IPS DF 6.9 (cell line): ENCODE data around the gene CETN2.
"Not testable (repeated sequence)": the region's sequence is repeated elsewhere in the genome, so short reads cannot be mapped to it uniquely, and the experiment has no call there.

ENCODE experiments used
- DNase-seq: peaks from one replicate; pipeline ENCODE4 v3.0.0-alpha.2; 2013; ENCODE audit warnings: low read depth, low spot score
- H3K27ac ChIP-seq: one replicate; pipeline ENCODE4 v1.5.1; 2013; ENCODE audit warnings: low read length, control low read depth
- H3K27me3 ChIP-seq: 2 replicates; pipeline ENCODE4 v1.6.1; 2013; ENCODE audit warnings: mild to moderate bottlenecking, low read length; ENCODE audit not compliant: control insufficient read depth, insufficient read depth
- H3K36me3 ChIP-seq: 2 replicates; pipeline ENCODE4 v1.6.1; 2013; ENCODE audit warnings: low read length; ENCODE audit not compliant: control insufficient read depth, insufficient read depth
- H3K4me1 ChIP-seq: 2 replicates; pipeline ENCODE4 v1.6.1; 2013; ENCODE audit warnings: low read length; ENCODE audit not compliant: control insufficient read depth, insufficient read depth
- H3K4me3 ChIP-seq: 2 replicates; pipeline ENCODE4 v1.5.1; 2013; ENCODE audit warnings: mild to moderate bottlenecking, low read length
- H3K9me3 ChIP-seq: 2 replicates; pipeline ENCODE4 v1.6.1; 2013; ENCODE audit warnings: low read length, inconsistent platforms; ENCODE audit not compliant: control insufficient read depth, insufficient read depth
- WGBS: extraction: QIAGEN DNeasy Blood & Tissue Kit; methylation state at CpG from one replicate; pipeline ENCODE4 v1.1.7; 2013; ENCODE audit warnings: mixed read lengths, missing lambda C conversion rate; ENCODE audit not compliant: insufficient read length, insufficient coverage; 5-methylcytosine and 5-hydroxymethylcytosine counted together

The CETN2 gene

DNA sequence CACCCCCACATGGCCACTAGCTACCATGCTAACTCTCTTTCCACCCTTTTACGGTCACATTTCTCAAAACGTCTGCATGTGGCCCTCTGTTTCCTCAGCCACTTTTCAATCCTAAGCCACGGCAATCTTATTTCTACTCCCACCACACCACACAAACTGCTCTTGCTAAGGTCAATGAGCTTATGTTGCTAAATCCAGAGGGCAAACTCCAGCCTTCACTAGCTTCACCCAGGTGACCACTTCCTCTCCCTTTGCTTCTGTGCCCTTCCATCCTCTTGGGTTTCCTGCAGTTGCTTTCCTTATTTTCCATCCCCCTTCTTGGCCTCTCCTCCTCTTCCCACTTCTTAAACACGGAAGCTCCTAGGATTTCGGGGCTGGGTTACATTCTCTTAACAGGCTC lies 16.5 kb downstream of the CETN2 start:
- no peaks in the 10 kb centered on the region for H3K27me3 ChIP-seq
- H3K36me3 ChIP-seq = no peaks in the 10 kb centered on the region
- no CpG with 5 or more reads among the region's 5 CpGs for WGBS
- H3K27ac ChIP-seq = no peak overlapping the region
- no peaks in the 10 kb centered on the region for H3K9me3 ChIP-seq
- no peak for DNase-seq
- no peaks in the 10 kb centered on the region for H3K4me1 ChIP-seq
- no peak overlapping the region for H3K4me3 ChIP-seq

DNA sequence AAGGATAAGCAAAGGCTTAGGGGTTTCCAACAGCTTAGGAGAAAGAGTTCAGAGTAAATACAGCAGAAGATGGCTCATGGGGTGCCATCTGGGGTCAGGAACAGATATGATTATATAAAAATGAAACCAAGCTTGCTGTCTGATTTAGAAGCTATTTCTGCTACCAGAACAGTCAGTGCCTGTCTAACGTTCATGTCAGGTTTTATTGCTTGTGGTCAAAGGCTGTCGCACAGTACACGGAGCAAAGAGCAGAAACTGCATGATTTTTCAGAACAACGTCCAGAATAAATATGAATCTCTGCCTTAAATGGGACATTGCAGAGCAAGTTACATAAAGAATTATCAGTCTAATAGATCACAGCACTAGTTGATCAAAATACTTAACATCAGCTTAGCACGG lies 17.4 kb downstream of the CETN2 start:
- Histone ChIP-seq H3K4me3 (no peak overlapping the region), H3K27me3 (no peaks in the 10 kb centered on the region), H3K36me3 (no peaks in the 10 kb centered on the region), H3K4me1 (no peaks in the 10 kb centered on the region), H3K27ac (no peak overlapping the region), H3K9me3 (no peaks in the 10 kb centered on the region)
- no peak for DNase-seq
- no CpG with 5 or more reads among the region's 5 CpGs for WGBS

DNA sequence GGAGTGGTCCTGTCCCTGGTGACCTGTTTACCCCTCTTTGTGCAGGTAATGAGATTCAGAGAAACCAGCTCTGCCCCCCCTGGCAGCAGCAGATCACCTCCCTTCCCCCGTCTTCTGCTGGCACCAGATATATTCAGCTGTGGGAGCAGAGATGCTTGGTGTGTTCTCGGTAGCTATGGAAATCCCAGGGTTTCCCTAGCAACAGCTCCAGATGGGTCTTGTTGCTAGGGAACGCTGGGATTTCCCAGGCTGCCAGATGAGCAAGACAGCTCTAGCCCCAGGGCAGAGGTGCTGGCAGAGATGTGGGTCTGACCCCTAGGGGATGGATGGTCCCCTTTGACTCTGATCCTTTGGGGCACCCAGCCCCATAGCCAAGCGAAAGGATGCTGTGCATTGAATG lies 20.2 kb downstream of the CETN2 start:
- Histone ChIP-seq H3K27me3 (no peaks in the 10 kb centered on the region), H3K36me3 (no peaks in the 10 kb centered on the region), H3K4me3 (no peak overlapping the region), H3K4me1 (no peaks in the 10 kb centered on the region), H3K27ac (no peak overlapping the region), H3K9me3 (no peaks in the 10 kb centered on the region)
- WGBS = no CpG with 5 or more reads among the region's 4 CpGs
- DNase-seq = no peak

DNA sequence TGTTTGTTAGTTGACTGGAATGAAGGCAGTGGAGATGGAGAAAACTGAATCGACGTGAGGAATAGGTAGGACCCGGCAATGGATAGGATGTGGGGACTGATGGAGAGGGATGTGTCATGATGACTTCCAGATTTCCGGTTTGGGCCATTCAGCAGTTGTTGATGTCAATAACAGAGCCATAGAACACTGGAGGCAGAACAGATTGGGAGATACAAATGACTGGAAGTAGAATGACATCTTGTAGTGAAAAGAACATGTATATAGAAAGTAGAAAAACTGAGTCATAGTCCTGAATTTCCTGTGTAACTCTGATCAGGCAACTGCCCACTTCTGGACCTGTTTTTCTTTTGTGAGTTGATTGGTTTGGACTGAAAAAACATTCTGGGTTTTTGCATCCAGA lies 24.5 kb downstream of the CETN2 start:
- DNase-seq = no peak
- Histone ChIP-seq H3K36me3 (no peaks in the 10 kb centered on the region), H3K27ac (no peak overlapping the region), H3K4me3 (no peak overlapping the region), H3K27me3 (no peaks in the 10 kb centered on the region), H3K4me1 (no peaks in the 10 kb centered on the region), H3K9me3 (no peaks in the 10 kb centered on the region)
- WGBS = no CpG with 5 or more reads among the region's 4 CpGs

DNA sequence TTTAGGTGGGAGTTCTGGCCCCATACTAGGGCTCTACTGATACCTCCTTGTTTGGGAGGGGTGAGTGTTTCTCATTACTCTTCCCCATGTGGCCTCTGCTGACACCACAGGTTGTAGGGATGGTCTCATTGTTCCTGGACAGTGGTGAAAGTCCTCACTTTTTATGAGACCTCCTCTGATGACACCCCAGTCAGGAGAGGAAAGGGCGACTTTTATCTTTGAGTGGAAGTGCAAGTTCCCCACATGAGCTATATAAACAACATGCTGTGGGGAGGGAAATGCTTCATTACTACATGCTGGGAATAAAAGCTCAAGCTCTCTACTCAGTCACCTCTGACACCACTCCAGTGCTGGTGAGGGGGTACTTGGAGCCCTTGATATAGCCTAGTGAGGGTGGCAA lies 31.6 kb downstream of the CETN2 start:
- no CpG with 5 or more reads among the region's 1 CpG for WGBS
- no peak for DNase-seq

DNA sequence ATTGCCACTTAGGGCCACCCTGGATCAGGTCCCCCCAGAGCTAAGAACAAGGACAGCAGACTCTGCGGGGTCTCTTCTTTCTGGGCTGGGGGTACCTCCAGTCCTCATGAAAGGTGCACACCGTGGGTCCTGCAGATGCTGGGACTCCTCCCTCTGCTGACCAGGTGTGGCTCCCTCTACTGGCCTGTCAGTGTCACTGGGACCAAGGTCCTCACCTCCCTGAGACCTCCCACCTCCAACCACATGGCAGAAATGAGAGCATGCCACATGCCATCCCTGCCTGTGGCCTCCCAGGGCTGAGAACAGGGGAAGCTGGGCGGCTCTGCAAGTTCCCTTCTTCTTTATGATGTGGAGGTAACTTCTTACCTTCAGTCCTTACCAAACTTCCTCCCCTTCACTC lies 43.5 kb downstream of the CETN2 start:
- no CpG with 5 or more reads among the region's 3 CpGs for WGBS

More for the DNA sequence above, 31.6 kb downstream of the CETN2 start:
- Histone ChIP-seq H3K27me3 (no peaks in the 10 kb centered on the region), H3K27ac (no peak overlapping the region), H3K4me1 (no peaks in the 10 kb centered on the region), H3K9me3 (no peaks in the 10 kb centered on the region), H3K36me3 (no peaks in the 10 kb centered on the region), H3K4me3 (no peak overlapping the region)

More for the DNA sequence above, 43.5 kb downstream of the CETN2 start:
- H3K4me1 ChIP-seq, H3K4me3 ChIP-seq, H3K36me3 ChIP-seq, H3K27me3 ChIP-seq, H3K9me3 ChIP-seq, DNase-seq, H3K27ac ChIP-seq: not testable (repeated sequence)
